ENCODE measurements around the gene BLACAT1. TPM values are rescaled to one million over a fixed set of nuclear protein-coding genes. Genes with fewer than 3 reads are reported as not detected.

The BLACAT1 gene
- total RNA-seq, 1 donor = not detected

GRCh38 chr1:205452933-205453332, 2.9 kb downstream of the BLACAT1 start:
- Histone ChIP-seq H3K36me3 (ENCODE audit: insufficient read depth, low read length) (no peaks in the 10 kb centered on the region), H3K9me3 (ENCODE audit: low read depth, low read length) (no peaks in the 10 kb centered on the region), H3K79me2 (ENCODE audit: insufficient read depth, low read length) (no peaks in the 10 kb centered on the region), H3K4me2 (ENCODE audit: insufficient read depth, low read length) (no peak overlapping the region), H2AFZ (ENCODE audit: low read length) (no peak overlapping the region), H3K4me3 (ENCODE audit: insufficient read depth, low read length) (no peak overlapping the region), H3K4me1 (ENCODE audit: insufficient read depth, low read length) (peaks cover 6% of the 10 kb centered on the region), H3K27ac (ENCODE audit: low read depth, low read length) (no peak overlapping the region), H3K27me3 (ENCODE audit: insufficient read depth, low read length) (peaks cover 70% of the 10 kb centered on the region), H4K20me1 (ENCODE audit: insufficient read depth, low read length) (no peaks in the 10 kb centered on the region)
- peak; percentile 38 for DNase-seq (ENCODE audit: insufficient read length, low spot score, missing footprints)
- no peak for TF ChIP-seq CTCF (IDR thresholded peaks at IDR 0.05; ENCODE audit: extremely low read depth, low read depth, low read length)

GRCh38 chr1:205452364-205452763, 3.5 kb downstream of the BLACAT1 start:
- H3K27ac ChIP-seq (ENCODE audit: low read depth, low read length) = no peak overlapping the region
- H4K20me1 ChIP-seq (ENCODE audit: insufficient read depth, low read length) = no peaks in the 10 kb centered on the region
- no peak overlapping the region for H2AFZ ChIP-seq (ENCODE audit: low read length)
- no peak overlapping the region for H3K4me3 ChIP-seq (ENCODE audit: insufficient read depth, low read length)
- no peak for DNase-seq (ENCODE audit: insufficient read length, low spot score, missing footprints)
- peaks cover 70% of the 10 kb centered on the region for H3K27me3 ChIP-seq (ENCODE audit: insufficient read depth, low read length)
- no peaks in the 10 kb centered on the region for H3K79me2 ChIP-seq (ENCODE audit: insufficient read depth, low read length)
- peaks cover 6% of the 10 kb centered on the region for H3K4me1 ChIP-seq (ENCODE audit: insufficient read depth, low read length)
- no peak overlapping the region for H3K4me2 ChIP-seq (ENCODE audit: insufficient read depth, low read length)
- no peaks in the 10 kb centered on the region for H3K36me3 ChIP-seq (ENCODE audit: insufficient read depth, low read length)
- no peaks in the 10 kb centered on the region for H3K9me3 ChIP-seq (ENCODE audit: low read depth, low read length)
- TF ChIP-seq CTCF (IDR thresholded peaks at IDR 0.05; ENCODE audit: extremely low read depth, low read depth, low read length) = no peak

- Histone ChIP-seq H3K27me3 (ENCODE audit: insufficient read depth, low read length) (peaks cover 66% of the 10 kb centered on the region), H4K20me1 (ENCODE audit: insufficient read depth, low read length) (no peaks in the 10 kb centered on the region), H2AFZ (ENCODE audit: low read length) (no peak overlapping the region), H3K9me3 (ENCODE audit: low read depth, low read length) (no peaks in the 10 kb centered on the region), H3K27ac (ENCODE audit: low read depth, low read length) (no peak overlapping the region), H3K79me2 (ENCODE audit: insufficient read depth, low read length) (no peaks in the 10 kb centered on the region), H3K4me1 (ENCODE audit: insufficient read depth, low read length) (peaks cover 6% of the 10 kb centered on the region), H3K4me3 (ENCODE audit: insufficient read depth, low read length) (no peak overlapping the region), H3K36me3 (ENCODE audit: insufficient read depth, low read length) (no peaks in the 10 kb centered on the region), H3K4me2 (ENCODE audit: insufficient read depth, low read length) (no peak overlapping the region)
- DNase-seq (ENCODE audit: insufficient read length, low spot score, missing footprints) = no peak
- TF ChIP-seq CTCF (IDR thresholded peaks at IDR 0.05; ENCODE audit: extremely low read depth, low read depth, low read length) = no peak
Measured at GRCh38 chr1:205451759-205452164, 4.1 kb downstream of the BLACAT1 start.

GRCh38 chr1:205451202-205451601, 4.6 kb downstream of the BLACAT1 start:
- no peak for DNase-seq (ENCODE audit: insufficient read length, low spot score, missing footprints)
- Histone ChIP-seq H3K27ac (ENCODE audit: low read depth, low read length) (no peak overlapping the region), H3K79me2 (ENCODE audit: insufficient read depth, low read length) (no peaks in the 10 kb centered on the region), H3K36me3 (ENCODE audit: insufficient read depth, low read length) (no peaks in the 10 kb centered on the region), H4K20me1 (ENCODE audit: insufficient read depth, low read length) (no peaks in the 10 kb centered on the region), H3K4me3 (ENCODE audit: insufficient read depth, low read length) (no peak overlapping the region), H3K4me1 (ENCODE audit: insufficient read depth, low read length) (peaks cover 6% of the 10 kb centered on the region), H3K27me3 (ENCODE audit: insufficient read depth, low read length) (peaks cover 64% of the 10 kb centered on the region), H3K9me3 (ENCODE audit: low read depth, low read length) (no peaks in the 10 kb centered on the region), H3K4me2 (ENCODE audit: insufficient read depth, low read length) (no peak overlapping the region), H2AFZ (ENCODE audit: low read length) (no peak overlapping the region)
- TF ChIP-seq CTCF (IDR thresholded peaks at IDR 0.05; ENCODE audit: extremely low read depth, low read depth, low read length) = no peak

Measured in osteoblast (primary cell).